Parathyroid adenoma (tissue), 2 donors: Measurements from ENCODE around the gene TEKT5.

Experiments
- H2AFZ ChIP-seq: fragments of 300-600 bp; sonication (generic); one replicate; pipeline ENCODE4 v1.7.0; 2017; ENCODE audit warnings: antibody characterized with exemption, mild to moderate bottlenecking
- H3K27ac ChIP-seq: fragments of 300-600 bp; sonication (generic); one replicate; pipeline ENCODE4 v1.7.0; 2017
- H3K27me3 ChIP-seq: fragments of 300-600 bp; sonication (generic); one replicate; pipeline ENCODE4 v1.7.0; 2017; ENCODE audit warnings: low read length; ENCODE audit not compliant: control insufficient read depth, insufficient read depth
- H3K36me3 ChIP-seq: fragments of 300-600 bp; sonication (generic); one replicate; pipeline ENCODE4 v1.7.0; 2017; ENCODE audit warnings: low read length; ENCODE audit not compliant: control insufficient read depth, insufficient read depth
- H3K4me1 ChIP-seq: fragments of 300-600 bp; sonication (generic); one replicate; pipeline ENCODE4 v1.7.0; 2017; ENCODE audit warnings: control low read depth
- H3K4me2 ChIP-seq: fragments of 300-600 bp; sonication (generic); one replicate; pipeline ENCODE4 v1.7.0; 2017; ENCODE audit warnings: low read length
- H3K4me3 ChIP-seq: fragments of 300-600 bp; sonication (generic); one replicate; pipeline ENCODE4 v1.7.0; 2017; ENCODE audit warnings: low read depth, low read length
- H3K79me2 ChIP-seq: fragments of 300-600 bp; sonication (generic); one replicate; pipeline ENCODE4 v1.7.0; 2017; ENCODE audit warnings: control low read depth
- H3K9ac ChIP-seq: fragments of 300-600 bp; sonication (generic); one replicate; pipeline ENCODE4 v1.7.0; 2017; ENCODE audit warnings: mild to moderate bottlenecking
- H3K9me3 ChIP-seq: fragments of 300-600 bp; sonication (generic); one replicate; pipeline ENCODE4 v1.7.0; 2017; ENCODE audit warnings: low read length; ENCODE audit not compliant: control insufficient read depth
- CTCF ChIP-seq: fragments of 300-600 bp; sonication (generic); IDR thresholded peaks from one replicate; pipeline ENCODE4 v1.7.0; 2017; ENCODE audit warnings: antibody characterized with exemption, mild to moderate bottlenecking
- donor health status: primary hyperparathyroidism.

Gene TEKT5

GRCh38 chr16:10646228-10646580 is 48.5 kb downstream of the TEKT5 start:
- H3K9me3 ChIP-seq = no peaks in the 10 kb centered on the region
- no peaks in the 10 kb centered on the region for H3K27me3 ChIP-seq
- H3K4me1 ChIP-seq = no peaks in the 10 kb centered on the region
- TF ChIP-seq CTCF = no peak
- H3K79me2 ChIP-seq = no peaks in the 10 kb centered on the region
- H3K36me3 ChIP-seq = no peaks in the 10 kb centered on the region
- H3K9ac ChIP-seq = no peak overlapping the region
- H3K4me3 ChIP-seq = no peak overlapping the region
- H3K27ac ChIP-seq = no peak overlapping the region
- no peak overlapping the region for H2AFZ ChIP-seq
- H3K4me2 ChIP-seq = no peak overlapping the region

GRCh38 chr16:10644092-10644491 is 50.6 kb downstream of the TEKT5 start:
- TF ChIP-seq CTCF = no peak
- Histone ChIP-seq H3K4me2 (no peak overlapping the region), H3K27me3 (no peaks in the 10 kb centered on the region), H2AFZ (no peak overlapping the region), H3K36me3 (no peaks in the 10 kb centered on the region), H3K4me3 (no peak overlapping the region), H3K79me2 (no peaks in the 10 kb centered on the region), H3K4me1 (no peaks in the 10 kb centered on the region), H3K9me3 (no peaks in the 10 kb centered on the region), H3K27ac (no peak overlapping the region), H3K9ac (no peak overlapping the region)

DNA sequence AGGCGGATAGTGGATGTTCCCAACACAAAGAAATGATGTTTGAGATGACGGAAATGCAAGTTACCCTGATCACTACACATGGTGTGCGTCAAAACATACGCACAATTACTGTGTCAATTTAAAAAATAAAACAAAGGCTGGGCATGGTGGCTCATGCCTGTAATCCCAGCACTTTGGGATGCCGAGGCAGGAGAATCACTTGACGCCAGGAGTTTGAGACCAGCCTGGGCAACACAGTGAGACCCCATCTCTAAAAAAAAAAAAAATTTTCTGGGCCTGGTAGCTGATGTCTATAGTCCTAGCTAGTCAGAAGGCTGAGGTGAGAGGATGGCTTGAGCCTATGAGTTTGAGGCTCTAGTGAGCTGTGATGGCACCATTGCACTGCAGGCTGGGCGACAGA is 51.8 kb downstream of the TEKT5 start:
- no peak overlapping the region for H3K9ac ChIP-seq
- no peaks in the 10 kb centered on the region for H3K79me2 ChIP-seq
- no peaks in the 10 kb centered on the region for H3K9me3 ChIP-seq
- no peaks in the 10 kb centered on the region for H3K36me3 ChIP-seq
- no peaks in the 10 kb centered on the region for H3K27me3 ChIP-seq
- no peak for TF ChIP-seq CTCF
- no peak overlapping the region for H2AFZ ChIP-seq
- H3K4me2 ChIP-seq = no peak overlapping the region
- no peaks in the 10 kb centered on the region for H3K4me1 ChIP-seq
- no peak overlapping the region for H3K27ac ChIP-seq
- no peak overlapping the region for H3K4me3 ChIP-seq

GRCh38 chr16:10641953-10642949 is 52.5 kb downstream of the TEKT5 start:
- no peak overlapping the region for H3K9ac ChIP-seq
- TF ChIP-seq CTCF = no peak
- H3K9me3 ChIP-seq = no peaks in the 10 kb centered on the region
- no peak overlapping the region for H3K27ac ChIP-seq
- no peak overlapping the region for H3K4me2 ChIP-seq
- H3K4me3 ChIP-seq = no peak overlapping the region
- H3K27me3 ChIP-seq = no peaks in the 10 kb centered on the region
- H3K4me1 ChIP-seq = no peaks in the 10 kb centered on the region
- H3K79me2 ChIP-seq = no peaks in the 10 kb centered on the region
- H3K36me3 ChIP-seq = no peaks in the 10 kb centered on the region
- no peak overlapping the region for H2AFZ ChIP-seq

DNA sequence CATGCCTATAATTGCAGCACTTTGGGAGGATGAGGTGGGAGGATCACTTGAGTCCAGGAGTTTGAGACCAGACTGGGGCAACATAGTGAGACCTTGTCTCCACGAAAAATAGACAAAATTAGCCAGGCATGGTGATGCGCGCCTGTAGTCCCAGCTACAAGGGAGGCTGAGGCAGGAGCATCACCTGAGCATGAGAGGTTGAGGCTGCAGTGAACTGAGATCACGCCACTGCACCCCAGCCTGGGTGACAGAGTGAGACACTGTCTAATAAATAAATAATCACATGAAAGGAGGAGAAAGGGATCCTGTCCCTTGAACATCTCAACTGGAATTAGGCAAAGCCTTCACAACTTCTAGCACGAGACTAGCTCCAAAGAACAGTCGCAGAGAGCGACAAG is 53.2 kb downstream of the TEKT5 start:
- Histone ChIP-seq H3K9me3 (no peaks in the 10 kb centered on the region), H3K36me3 (no peaks in the 10 kb centered on the region)
- no peak for TF ChIP-seq CTCF

More for the DNA sequence above, 53.2 kb downstream of the TEKT5 start:
- H3K27me3 ChIP-seq = no peaks in the 10 kb centered on the region
- no peaks in the 10 kb centered on the region for H3K4me1 ChIP-seq
- no peak overlapping the region for H3K9ac ChIP-seq
- H3K79me2 ChIP-seq = no peaks in the 10 kb centered on the region
- H3K27ac ChIP-seq = no peak overlapping the region
- H3K4me3 ChIP-seq = no peak overlapping the region
- H2AFZ ChIP-seq = no peak overlapping the region
- H3K4me2 ChIP-seq = no peak overlapping the region
